Loucy (cell line): ENCODE data around the gene RTL1.

ENCODE experiments used
- CTCF ChIP-seq: fragments of 200-600 bp; sonication (generic); conservative IDR thresholded peaks from 2 replicates; pipeline ENCODE4 v1.5.1; 2014; ENCODE audit warnings: mild to moderate bottlenecking, antibody characterized with exemption, low read length
- EZH2phosphoT487 ChIP-seq: fragments of 200-600 bp; IDR thresholded peaks from 2 replicates; pipeline ENCODE4 v1.6.1; 2018; ENCODE audit warnings: antibody characterized with exemption, mild to moderate bottlenecking, moderate library complexity, borderline replicate concordance

GRCh38 chr14:100891051-100891450 lies 12.5 kb downstream of the RTL1 start:
- TF ChIP-seq CTCF (no peak), EZH2phosphoT487 (no peak)
